Measurements from ENCODE around the gene SPACA4. TPM values are rescaled to one million over a fixed set of nuclear protein-coding genes. Genes with fewer than 3 reads are reported as not detected.

The SPACA4 gene
- total RNA-seq, 1 donor from 2014 or later = 0.98 TPM

DNA sequence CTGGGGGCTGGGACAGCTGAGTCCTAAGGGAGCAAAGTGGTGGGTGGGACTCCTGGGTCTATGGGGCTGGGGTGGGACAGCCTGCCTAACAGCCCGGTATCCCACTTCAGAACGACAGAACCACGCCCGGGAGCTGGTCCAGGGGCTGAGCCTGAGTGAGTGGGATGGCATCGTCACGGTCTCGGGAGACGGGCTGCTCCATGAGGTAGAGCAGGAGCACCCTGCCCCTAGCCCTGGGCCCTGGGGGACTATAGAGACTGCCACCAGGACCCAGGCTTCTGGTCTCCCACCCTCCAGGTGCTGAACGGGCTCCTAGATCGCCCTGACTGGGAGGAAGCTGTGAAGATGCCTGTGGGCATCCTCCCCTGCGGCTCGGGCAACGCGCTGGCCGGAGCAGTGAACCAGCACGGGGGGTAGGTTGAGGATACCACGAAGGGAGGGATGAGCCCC is 21.3 kb downstream of the SPACA4 start:
- Histone ChIP-seq H3K27ac (no peak overlapping the region), H3K4me3 (no peak overlapping the region), H3K4me1 (peaks cover 37% of the 10 kb centered on the region), H3K9me3 (no peaks in the 10 kb centered on the region), H3K27me3 (no peaks in the 10 kb centered on the region), H3K36me3 (peaks cover 20% of the 10 kb centered on the region)
- intact Hi-C loops (cut with DNase I) = no loop called here
- DNase-seq (peak; percentile 64), ATAC-seq (no peak)
- no peak for TF ChIP-seq CTCF (IDR thresholded peaks at IDR 0.05)

- ATAC-seq = no peak
- Histone ChIP-seq H3K4me3 (no peak overlapping the region), H3K4me1 (peaks cover 39% of the 10 kb centered on the region), H3K27ac (no peak overlapping the region), H3K36me3 (peaks cover 25% of the 10 kb centered on the region), H3K9me3 (no peaks in the 10 kb centered on the region), H3K27me3 (no peaks in the 10 kb centered on the region)
- intact Hi-C loops (cut with DNase I) = no loop called here
- peak; percentile 67 for DNase-seq
- no peak for TF ChIP-seq CTCF (IDR thresholded peaks at IDR 0.05)
Measured at GRCh38 chr19:48628486-48629296, 22.1 kb downstream of the SPACA4 start.

- Histone ChIP-seq H3K4me1 (peaks cover 43% of the 10 kb centered on the region), H3K27ac (no peak overlapping the region)
Measured at GRCh38 chr19:48629297-48629598, 22.7 kb downstream of the SPACA4 start.

DNA sequence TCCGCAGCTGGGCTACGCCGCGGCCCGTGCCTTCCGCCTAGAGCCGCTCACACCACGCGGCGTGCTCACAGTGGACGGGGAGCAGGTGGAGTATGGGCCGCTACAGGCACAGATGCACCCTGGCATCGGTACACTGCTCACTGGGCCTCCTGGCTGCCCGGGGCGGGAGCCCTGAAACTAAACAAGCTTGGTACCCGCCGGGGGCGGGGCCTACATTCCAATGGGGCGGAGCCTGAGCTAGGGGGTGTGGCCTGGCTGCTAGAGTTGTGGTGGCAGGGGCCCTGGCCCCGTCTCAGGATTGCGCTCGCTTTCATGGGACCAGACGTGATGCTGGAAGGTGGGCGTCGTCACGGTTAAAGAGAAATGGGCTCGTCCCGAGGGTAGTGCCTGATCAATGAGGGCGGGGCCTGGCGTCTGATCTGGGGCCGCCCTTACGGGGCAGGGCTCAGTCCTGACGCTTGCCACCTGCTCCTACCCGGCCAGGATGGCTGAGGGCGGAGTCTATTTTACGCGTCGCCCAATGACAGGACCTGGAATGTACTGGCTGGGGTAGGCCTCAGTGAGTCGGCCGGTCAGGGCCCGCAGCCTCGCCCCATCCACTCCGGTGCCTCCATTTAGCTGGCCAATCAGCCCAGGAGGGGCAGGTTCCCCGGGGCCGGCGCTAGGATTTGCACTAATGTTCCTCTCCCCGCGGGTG is 23.2 kb downstream of the SPACA4 start:
- H3K9me3 ChIP-seq = no peaks in the 10 kb centered on the region
- peaks cover 42% of the 10 kb centered on the region for H3K4me1 ChIP-seq
- intact Hi-C loops (cut with DNase I) = no loop called here
- H3K27me3 ChIP-seq = no peaks in the 10 kb centered on the region
- TF ChIP-seq CTCF (IDR thresholded peaks at IDR 0.05) = no peak
- peaks cover 25% of the 10 kb centered on the region for H3K36me3 ChIP-seq
- ATAC-seq = no peak
- H3K4me3 ChIP-seq = no peak overlapping the region
- peak overlapping the region; percentile 78 for H3K27ac ChIP-seq
- peak; percentile 75 for DNase-seq

More at GRCh38 chr19:48629297-48629598, 22.7 kb downstream of the SPACA4 start:
- TF ChIP-seq CTCF (IDR thresholded peaks at IDR 0.05) = no peak
- Histone ChIP-seq H3K4me3 (no peak overlapping the region), H3K36me3 (peaks cover 25% of the 10 kb centered on the region), H3K27me3 (no peaks in the 10 kb centered on the region), H3K9me3 (no peaks in the 10 kb centered on the region)
- peak; percentile 66 for DNase-seq
- ATAC-seq = no peak
- intact Hi-C loops (cut with DNase I) = no loop called here

GRCh38 chr19:48630296-48631063 is 23.9 kb downstream of the SPACA4 start:
- peak; percentile 24 for TF ChIP-seq CTCF (IDR thresholded peaks at IDR 0.05)
- intact Hi-C loops (cut with DNase I) = no loop called here
- peaks cover 41% of the 10 kb centered on the region for H3K4me1 ChIP-seq
- no peak for ATAC-seq
- H3K27ac ChIP-seq = peak overlapping the region; percentile 78
- no peak overlapping the region for H3K4me3 ChIP-seq
- H3K9me3 ChIP-seq = no peaks in the 10 kb centered on the region
- peak; percentile 78 for DNase-seq
- H3K36me3 ChIP-seq = peaks cover 25% of the 10 kb centered on the region
- no peaks in the 10 kb centered on the region for H3K27me3 ChIP-seq
